HK-2 (cell line): Measurements from ENCODE around the gene COBL.

Source experiments
- DNase-seq: peaks from one replicate; pipeline ENCODE4 v3.0.0-alpha.2; 2018; ENCODE audit not compliant: unreplicated experiment

COBL gene

DNA sequence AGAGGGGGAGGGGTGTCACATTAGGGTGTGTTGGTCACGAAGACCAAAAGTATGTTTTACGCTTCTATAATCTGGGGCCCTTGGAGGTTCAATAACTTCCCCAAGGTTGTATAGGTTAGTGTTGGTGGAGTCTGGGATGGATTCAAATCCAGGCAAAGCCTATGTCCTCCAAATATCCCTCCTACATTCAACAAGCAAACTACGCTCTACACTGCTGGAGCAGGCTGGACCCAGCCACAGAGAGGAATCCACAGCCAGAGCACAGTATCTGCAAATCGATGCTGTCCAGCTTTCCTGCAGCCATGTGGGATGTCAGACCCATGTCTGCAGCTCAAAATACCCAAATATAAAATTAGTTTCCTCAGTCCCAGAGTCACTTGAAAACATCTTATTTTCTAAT lies 198.0 kb downstream of the COBL start:
- no peak for DNase-seq

DNA sequence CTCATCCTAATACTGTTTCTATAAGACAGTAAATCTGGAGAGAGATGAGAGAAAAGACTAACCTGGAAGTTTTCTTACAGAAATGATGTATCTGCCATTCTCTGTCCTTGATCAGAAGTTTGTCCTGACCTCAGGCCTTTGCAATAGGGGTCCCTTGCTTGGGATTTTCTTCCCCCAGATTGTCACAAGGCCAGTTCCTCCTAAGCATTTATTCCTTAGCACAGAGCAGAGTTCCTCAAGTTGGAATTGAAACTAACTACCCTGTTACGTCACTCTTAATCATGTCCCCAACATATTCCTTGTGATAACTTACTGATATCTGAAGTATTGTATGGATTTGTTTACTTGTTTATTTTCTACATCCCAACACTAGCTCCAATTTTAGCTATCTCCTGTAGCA lies 202.1 kb downstream of the COBL start:
- DNase-seq = no peak

DNA sequence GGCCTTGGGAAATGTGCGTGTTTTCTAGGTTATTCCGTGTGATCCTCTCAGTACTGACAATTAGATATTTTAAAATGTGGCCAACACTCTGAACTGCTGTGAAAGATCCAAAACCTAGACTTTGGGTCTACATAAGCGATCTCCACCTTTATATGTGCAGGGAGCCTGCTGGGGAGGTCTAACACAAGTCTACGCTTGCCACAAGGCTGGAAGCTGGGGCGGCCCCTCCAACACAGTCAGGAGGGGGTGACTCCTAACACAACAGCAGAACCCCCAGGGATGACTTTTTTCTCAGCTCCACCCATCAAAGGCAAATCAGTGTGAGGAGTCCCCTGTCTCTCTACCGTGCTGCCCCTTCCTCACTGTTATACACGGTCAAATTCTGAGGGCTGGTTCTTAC lies 202.6 kb downstream of the COBL start:
- no peak for DNase-seq

DNA sequence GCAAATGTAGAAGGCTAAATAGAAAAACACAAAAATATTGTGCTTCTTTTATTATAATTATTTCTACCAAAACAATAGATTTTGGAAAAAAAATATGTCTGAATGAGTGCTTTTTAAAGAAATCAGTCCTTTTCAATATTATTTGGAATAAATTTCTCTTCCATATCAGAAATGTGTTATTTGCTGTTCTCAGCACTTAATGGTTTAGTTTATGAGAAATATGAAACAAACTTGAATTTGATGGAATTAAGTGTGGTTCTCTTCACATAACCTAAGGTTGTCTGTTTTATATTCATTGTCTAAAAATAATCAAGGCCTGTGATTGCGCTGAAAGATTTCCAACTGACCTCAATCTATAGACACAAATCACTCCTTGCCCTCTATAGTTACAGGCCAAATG lies 203.0 kb downstream of the COBL start:
- DNase-seq = no peak

DNA sequence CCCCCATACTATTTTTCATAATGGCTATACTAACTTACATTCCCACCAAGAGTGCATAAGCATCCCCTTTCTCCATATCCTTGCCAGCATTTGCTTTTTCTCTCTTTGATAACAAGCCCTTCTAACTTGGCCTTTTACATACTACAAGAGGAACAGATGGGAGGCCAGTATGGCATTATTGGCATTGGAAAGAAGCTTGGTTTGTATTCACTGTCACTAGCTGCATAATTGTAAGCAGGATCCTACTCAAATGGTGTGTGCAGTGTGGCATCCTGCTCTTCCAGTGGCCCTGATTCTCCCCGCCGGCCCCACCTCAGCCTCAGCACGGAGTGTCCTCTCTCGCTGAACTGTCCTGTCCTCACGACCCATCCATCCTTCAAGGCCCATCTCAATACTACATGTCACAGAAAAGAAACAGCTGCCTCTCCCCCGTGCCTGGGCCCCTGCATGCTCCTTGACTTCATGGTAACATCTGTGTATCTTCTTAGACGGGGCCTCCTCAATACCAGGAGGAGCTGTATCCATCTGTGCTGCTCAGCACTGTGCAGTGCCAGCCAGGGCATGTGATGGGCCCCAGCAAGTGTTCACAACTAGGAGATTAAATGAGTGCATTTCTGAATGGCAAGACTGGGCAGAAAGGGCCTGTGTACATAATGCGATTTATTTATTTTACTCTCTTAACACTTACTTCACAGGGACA lies 205.2 kb downstream of the COBL start:
- DNase-seq = no peak

DNA sequence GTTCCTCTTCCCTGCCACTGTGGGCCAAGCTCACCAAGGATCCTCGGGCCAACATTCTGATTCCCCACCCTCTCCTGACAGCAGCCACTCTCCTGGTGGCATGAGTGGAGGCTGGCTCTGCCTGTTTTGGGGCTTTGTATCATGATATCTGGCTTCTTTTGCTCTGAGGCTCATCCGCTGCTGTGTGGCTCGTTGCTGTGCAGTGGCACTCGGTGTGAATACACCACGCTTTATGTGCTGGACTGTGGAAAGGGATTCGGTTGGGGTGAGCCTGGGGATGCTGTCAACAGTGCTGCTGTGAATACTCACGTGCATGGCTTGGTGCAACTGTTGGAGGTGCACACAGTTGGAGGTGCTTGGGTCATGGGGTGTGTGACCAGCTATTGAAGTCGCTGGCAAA lies 208.5 kb downstream of the COBL start:
- no peak for DNase-seq

DNA sequence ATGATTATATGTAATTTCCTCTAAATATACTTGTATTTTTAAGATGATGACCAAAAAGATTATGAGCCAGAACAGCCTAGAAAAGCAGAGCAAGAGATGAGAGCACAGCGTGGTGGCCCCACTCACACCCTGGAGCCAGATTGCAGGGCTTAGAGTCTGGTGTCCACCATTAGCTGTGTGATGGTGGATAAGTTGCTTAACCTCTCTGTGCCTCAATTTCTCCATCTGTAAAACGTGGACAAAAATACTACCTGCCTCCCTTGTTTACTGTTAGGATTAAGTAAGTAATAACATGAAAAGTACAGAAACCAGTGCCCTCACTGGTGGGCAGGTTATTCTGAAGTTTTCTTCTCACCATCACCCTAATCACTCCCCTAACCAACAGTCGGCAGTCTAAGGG lies 212.3 kb downstream of the COBL start:
- DNase-seq = no peak

DNA sequence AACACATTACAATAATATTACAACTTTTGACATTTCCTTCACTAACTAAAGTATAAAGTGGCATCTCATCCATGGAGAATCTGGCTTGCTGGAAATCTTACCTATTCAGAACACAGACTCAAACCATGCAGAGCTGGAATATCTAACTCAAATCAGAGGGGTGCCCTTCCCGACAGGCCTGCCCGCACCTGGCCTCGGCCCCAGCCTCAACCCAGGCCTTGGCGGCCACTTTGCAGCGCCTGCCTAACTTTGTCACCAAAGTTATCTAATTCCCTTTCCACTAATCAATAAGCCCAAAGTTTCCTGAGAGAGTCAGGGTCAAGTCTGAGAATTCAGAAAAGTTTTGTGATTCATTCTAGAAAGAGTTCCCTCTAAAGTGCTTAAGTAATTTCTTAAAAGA lies 212.9 kb downstream of the COBL start:
- no peak for DNase-seq

DNA sequence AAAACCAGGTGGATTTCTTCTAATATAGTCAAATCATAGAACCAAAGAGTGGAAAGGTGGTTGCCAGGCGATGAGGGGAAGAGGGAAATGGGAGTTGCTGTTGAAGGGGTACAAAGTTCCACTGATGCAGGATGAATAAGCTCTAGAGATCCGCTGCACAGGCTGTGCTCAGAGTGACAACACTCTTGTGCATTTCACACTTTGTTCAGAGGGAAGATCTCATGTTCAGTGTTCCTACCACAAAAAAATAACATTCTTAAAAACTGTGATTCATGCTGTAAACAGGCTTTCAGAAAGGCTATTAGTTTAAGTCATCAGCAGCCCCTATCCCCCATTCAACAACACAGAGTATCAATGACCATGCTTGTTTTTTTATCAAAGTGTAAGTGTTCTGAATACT lies 213.8 kb downstream of the COBL start:
- DNase-seq = no peak

DNA sequence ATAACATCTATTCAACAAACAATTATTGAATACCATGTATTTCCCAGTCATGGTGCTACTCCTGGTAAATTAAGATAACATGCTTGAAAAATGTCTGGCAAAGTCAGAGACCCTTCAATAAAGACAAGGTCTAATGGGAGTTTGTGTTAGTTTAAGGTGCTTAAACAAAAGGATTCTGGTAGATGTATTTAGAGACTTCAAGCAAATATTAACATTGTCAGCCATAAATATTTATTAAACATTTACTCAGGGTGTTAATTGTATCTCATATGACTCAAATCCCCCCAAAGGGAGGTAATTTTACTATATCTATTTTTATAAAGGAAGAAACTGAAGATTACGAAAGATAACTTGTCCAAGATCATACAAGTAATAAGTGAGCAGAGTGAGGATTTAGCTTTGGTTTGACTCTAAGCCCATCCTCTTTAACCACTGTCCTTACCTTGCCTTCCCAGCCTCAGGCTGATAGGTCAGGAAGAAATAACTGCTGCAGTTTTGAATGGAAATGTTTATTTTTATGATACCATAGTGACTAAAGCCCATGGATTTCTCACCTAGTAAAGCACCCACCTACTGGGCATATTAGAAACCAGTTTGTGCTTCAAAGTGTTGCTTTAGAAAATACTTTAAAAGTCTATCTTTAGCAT lies 215.4 kb downstream of the COBL start:
- DNase-seq = no peak

DNA sequence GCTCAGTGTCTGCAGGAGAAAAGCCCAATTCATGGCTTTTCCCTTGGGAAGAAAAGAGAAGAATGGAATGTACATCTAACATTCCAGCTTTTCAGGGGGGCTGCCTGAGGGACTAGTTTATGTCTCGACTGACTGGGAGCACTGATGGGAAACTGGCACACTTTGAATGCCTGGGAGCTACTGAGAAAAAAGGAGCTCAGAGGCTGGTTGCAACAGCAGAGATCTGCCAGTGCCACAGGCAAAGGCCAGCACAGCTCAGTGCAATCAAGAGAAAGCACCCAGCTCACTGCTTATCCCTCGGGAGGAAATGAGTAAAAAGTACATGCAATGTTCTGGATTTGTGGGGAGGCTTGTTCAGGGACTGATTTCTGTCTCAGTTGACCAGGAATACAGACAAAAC lies 226.2 kb downstream of the COBL start:
- DNase-seq = no peak

DNA sequence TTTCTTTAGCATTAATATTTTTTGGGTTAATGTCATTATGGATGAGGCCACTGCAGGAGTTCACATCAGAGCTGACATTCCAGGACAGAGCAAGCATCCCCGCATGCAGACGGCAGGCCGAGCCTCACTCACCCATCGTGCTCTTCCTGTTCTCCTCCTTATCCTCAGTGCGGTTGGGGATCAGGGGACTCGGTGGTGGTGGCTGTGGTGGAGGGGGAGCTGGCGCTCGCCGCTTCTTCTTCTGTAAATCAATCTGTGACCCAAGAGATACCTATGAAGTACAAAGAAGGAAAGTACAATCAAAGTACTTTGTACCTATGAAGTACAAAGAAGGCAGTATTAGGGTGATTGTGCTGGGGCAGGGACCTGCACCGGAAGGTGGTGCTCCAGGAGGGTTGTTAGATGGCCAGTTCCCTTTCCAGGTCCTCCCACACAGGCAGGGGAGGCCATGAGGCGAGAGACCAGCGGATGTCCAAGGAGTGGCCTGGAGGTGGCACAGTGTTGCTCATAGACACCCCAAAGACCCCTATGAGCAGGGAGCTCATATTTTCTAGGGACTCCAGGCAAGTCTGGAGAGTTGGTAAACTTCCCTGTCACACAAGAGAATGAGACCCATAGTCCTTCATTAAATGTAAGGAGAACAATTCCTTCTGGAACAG lies 231.4 kb downstream of the COBL start:
- no peak for DNase-seq

DNA sequence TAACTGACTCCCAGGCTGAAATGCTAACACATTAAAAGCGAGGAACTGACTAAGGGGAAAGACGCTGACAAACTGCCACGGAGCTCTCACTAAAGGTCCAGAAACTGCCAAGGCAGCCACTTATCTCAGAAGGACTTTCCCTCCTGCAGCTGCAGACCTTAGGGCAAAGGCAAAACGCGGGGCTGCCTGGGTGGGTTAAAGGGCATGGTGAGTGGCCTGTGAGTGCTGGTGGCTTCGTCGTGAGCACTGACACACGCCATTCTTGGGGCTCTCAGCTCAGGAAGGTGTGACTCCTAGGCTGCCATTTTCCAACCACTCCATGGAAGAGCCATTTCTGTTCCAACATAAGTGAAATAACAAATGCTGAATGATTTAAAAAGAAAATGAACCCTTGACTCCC lies 232.5 kb downstream of the COBL start:
- DNase-seq = no peak

DNA sequence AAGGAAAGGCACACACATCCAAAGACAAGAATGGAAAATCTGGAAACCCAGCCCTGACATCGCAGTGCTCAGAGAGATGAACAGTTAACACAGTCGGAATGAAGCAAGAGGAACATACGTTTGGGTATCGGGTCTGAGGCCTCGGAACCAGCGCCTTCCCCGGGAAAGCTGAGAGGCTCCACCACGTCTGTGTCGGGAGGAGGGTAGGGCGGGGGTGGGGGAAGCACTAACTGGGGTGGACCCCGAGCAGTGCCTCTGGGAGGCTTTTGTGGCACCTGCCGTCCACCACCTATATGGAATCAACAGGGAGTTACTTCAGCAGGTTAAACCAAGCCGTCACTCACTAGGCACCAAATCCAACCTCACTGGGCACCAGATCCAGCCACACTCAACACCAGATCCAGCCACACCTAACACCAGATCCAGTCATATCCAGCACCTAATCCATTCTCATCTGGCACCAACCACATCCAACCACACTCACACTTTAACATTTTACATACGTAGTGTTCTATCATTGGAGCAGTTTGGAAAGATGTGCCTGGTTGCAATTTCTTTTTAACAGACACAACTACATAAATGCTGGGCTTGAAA lies 233.6 kb downstream of the COBL start:
- no peak for DNase-seq

DNA sequence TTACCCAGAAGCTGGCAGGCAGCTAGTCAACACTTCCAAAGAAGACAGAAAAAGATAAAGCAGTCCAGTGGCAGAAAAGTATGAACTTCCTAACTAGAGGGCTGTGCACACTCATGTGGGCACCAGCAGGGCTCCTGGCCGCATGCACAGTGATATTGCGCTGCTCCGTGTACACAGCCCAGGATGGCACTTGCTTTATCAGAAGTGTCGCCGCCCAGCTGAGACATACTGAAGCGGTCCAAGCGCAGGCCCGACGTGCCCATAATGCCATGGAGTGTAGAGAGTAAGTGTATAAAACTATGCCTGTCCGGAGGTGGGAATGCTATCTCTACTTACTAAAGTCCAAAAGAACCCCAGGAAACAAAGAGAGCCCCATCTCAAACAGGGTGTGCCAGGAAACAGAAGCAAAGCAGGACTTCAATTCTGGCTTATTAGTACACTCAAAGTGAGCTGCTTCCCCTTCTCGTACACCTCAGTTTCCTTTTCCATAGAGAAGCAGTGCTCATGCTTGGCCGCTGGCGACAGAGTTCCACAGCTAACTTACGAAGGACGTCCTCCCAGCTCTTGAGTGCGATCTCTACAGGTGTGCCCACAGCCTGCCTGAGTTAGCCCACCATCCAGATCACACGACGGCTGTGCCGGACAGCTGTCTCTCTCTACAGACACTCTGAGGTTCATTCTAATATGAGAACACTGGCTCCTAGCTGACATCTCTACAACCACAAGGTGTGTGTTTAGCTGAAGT lies 234.3 kb downstream of the COBL start:
- DNase-seq = no peak

DNA sequence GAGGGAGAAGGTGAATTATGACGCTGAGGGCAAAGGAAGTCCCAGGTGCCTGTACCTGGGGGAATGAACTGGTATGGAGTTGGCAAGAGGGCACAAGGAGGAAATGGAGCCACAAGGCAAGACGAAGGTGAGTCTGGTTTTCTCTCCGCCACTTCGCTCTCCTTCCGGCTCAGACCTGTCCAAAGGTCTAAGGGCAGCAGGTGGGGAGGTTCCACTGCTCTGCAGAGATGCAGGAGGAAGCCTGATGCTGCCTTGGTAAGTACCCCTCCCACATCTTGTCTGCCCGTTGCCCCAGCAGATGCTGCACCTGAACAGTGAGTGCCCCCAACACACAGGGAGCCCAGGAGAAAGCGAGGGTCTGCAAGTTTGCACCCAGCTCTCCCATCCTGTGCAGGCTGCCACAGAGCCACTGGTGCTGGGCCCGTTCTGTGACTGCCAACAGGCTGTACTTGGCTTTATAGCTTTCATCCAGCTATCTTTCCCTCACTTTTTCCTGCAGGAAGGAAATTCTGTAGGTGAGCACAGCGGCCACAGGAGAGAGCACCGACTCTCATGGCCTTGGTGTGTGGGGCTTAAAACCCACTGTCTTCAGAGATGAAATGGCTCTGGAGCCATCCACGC lies 235.2 kb downstream of the COBL start:
- no peak for DNase-seq

DNA sequence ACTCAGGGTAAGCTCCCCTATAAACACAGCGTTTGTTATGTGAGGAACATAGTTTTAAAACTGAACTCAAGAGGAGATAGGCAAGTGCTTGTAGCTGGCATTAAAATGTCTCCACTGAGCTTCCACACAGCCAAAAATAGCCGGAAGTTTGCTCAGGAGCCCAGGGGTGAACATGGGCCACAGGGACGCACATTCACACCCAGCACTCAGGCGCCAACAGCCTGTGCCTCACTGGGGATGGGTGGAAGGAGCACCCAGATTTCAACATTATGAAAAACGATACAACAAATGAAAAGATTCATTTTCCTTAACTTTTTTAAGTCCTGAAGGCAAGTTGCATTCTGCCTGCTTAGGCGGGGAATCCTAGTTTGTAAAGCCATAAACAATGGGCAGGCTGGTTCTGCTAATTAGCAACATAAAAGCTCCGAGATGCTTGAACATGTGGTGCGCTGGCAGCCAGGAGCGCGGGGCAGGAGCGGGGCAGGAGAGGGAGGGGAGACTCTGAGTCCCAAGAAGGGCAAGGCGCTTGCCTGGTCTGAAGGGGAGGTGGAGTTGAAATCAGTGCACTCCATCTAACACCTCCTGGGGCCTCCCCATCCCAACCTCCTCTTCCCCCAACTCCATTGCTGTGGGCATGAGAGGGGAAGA lies 235.9 kb downstream of the COBL start:
- no peak for DNase-seq

DNA sequence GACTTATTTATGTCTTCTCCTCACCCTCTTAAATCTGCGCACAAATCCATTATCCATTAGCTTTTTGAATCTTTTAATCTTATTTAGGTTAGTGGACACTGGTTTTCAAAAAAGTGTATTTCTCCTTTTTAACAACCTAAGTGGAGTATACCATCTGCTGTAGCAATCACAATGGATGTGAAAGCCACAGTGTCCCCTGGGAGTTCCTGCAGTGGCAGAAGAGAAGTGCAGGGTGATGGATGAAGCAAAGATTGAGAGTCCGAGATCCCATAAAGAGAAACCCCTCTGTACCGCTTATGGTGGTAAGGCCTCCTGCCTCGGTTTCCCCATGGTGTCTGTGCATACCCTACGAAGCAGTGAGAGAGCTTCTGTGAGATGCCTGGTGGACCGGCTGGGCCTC lies 236.4 kb downstream of the COBL start:
- DNase-seq = no peak

DNA sequence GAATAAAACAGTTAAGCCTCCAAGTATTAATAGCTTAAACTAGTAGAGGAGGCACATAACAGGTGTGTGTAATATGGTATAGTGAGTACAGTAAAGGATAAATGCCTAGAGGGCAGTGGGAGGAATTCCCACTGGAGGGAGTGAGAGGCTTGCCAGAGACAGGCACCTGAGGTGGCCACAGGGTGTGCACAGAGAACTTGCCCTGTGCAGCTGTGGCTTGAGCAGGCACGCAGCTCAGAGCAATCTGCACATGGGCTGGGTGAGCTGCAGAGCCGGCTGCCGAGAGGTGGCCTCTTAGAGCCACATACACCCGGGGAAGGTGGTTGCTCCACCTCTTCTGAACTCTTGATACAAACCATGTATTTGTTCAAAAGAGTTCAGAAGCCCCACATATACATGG lies 237.1 kb downstream of the COBL start:
- no peak for DNase-seq

DNA sequence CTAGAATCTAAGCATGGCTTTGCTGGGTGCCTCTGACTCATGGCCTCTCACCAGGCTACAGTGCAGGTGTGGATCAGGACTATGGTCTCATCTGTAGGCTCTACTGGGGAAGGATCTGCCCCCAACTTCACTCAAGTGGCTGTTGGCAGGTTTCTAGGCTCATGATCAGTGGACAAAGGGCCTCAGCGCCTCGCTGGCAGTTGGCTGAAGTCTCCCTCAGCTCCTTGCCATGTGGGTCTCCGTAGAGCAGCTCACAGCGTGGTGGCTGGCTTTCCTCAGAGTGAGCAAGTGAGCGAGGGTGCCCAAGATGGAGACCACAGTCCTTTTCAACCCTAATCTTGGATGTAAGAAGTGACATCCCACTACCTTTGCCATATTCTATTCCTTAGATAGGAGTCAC lies 238.0 kb downstream of the COBL start:
- DNase-seq = no peak

DNA sequence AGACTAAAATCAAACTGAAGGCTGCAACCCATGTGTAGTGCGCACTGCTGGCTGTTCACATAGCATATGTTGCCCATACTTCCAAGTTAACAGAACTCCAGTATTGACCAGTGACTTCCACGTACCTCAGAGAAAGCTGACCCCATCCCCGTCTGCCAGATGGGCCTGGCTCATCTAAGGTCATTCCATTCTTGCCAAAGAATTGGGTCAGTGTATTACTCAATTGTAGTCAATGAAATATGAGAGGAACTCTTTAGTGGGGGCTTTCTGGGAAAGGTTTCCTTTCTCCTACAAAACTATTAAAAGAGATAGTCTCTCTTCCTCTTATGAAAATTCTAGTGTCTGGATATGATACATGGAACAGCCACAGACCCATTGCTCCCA lies 238.6 kb downstream of the COBL start:
- DNase-seq = no peak
